Bronchial epithelial cell (primary cell): Measurements from ENCODE around the gene MYO15A. TPM values are rescaled to one million over a fixed set of nuclear protein-coding genes. Genes with fewer than 3 reads are reported as not detected.
A peak's percentile ranks its signal among the peaks of the same experiment; 100 is the strongest.

Source experiments
- DNase-seq: peaks from one replicate; pipeline ENCODE4 v3.0.0-alpha.2; 2010; ENCODE audit warnings: low read depth
- FAIRE-seq: peaks from 2 replicates; lab custom pipeline; 2011; peaks lifted over from hg19 to GRCh38; lab: Jason Lieb, UNC
- H3K27me3 ChIP-seq: 2 replicates; pipeline ENCODE4 v1.5.1; 2011; ENCODE audit warnings: low read length; ENCODE audit not compliant: control insufficient read depth, insufficient read depth
- H3K36me3 ChIP-seq: 2 replicates; pipeline ENCODE4 v1.5.1; 2011; ENCODE audit warnings: low read length; ENCODE audit not compliant: control insufficient read depth, insufficient read depth
- H3K4me3 ChIP-seq: 2 replicates; pipeline ENCODE4 v1.5.1; 2011; ENCODE audit warnings: mild to moderate bottlenecking, low read depth, low read length, control low read depth
- total RNA-seq: library from RNA; depleted of rRNA; stranded (reverse); fragments of >200 nt; gene quantifications from 2 replicates; pipeline ENCODE4 v1.2.1, GENCODE V29; 2014
- TF ChIP-seq, protein P1 (sequence below): IDR thresholded peaks from 2 replicates; pipeline ENCODE4 v1.5.1; 2011; ENCODE audit warnings: mild to moderate bottlenecking, moderate library complexity, low read length, control low read depth, inconsistent platforms; ENCODE audit not compliant: insufficient read depth, severe bottlenecking

The MYO15A gene
- total RNA-seq, 1 donor from 2014 or later: 1.6 TPM

DNA sequence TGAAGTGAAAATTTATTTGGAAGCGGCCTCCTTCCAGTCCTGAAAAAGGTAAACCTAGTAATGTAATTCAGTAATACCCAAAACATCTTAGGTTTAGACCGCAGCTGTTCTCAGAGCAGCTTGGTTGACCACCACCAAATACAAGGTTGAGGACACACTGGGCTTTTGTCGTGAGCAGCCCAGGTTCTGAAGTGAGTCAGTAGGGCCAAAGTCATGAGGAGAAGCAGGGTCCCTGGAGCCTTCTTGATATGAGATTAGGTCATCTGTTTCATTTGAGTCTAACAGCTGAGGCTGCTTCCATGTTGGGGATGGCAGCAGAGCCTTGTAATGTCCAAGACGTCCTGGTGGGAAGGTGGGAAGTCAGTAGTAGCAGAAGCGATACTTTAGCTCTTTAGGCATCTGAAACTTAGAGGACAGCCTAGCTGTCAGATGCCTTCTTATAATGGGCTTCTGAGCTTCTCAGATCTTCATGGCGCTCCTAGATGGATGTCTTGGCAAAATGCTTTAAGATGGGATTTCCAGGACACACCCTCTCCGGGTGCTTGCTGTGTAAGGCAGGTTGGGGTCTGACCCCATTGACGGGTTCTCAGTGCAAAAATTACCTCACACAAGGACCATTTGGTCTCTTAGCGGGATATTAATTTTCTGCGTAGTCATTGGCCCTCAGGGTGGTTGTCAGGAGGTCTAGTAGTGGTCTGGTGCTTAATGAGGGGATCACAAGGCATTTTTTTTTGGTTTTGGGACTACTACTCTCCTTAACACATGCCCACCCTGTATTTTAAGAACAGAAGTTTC, 77.5 kb downstream of the MYO15A start:
- no peak for DNase-seq
- TF ChIP-seq, protein P1, sequence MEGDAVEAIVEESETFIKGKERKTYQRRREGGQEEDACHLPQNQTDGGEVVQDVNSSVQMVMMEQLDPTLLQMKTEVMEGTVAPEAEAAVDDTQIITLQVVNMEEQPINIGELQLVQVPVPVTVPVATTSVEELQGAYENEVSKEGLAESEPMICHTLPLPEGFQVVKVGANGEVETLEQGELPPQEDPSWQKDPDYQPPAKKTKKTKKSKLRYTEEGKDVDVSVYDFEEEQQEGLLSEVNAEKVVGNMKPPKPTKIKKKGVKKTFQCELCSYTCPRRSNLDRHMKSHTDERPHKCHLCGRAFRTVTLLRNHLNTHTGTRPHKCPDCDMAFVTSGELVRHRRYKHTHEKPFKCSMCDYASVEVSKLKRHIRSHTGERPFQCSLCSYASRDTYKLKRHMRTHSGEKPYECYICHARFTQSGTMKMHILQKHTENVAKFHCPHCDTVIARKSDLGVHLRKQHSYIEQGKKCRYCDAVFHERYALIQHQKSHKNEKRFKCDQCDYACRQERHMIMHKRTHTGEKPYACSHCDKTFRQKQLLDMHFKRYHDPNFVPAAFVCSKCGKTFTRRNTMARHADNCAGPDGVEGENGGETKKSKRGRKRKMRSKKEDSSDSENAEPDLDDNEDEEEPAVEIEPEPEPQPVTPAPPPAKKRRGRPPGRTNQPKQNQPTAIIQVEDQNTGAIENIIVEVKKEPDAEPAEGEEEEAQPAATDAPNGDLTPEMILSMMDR: no peak
- Histone ChIP-seq H3K4me3 (peak overlapping the region; percentile 85), H3K27me3 (no peaks in the 10 kb centered on the region), H3K36me3 (peaks cover 3% of the 10 kb centered on the region)
- no peak for FAIRE-seq

DNA sequence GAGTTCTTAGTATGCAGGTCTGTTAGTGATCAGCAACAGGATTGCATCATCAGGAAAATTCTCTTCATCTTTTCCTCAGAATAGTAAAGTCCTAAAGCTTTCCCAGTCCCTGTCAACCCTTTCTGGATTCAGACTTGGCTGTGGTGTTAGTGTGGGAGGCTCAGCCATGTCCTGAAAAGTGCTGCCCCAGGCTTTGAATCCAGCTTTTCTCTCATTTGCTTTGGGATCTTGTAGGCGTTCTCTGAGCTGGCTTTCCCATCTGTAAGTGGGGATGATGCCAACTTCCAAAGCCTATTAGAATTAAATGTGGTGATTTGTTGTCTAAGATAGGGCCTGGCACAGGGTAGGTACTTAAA, 78.0 kb downstream of the MYO15A start:
- Histone ChIP-seq H3K27me3 (no peaks in the 10 kb centered on the region), H3K36me3 (peaks cover 3% of the 10 kb centered on the region), H3K4me3 (peak overlapping the region; percentile 85)
- TF ChIP-seq, protein P1: no peak
- FAIRE-seq (no peak), DNase-seq (no peak)

DNA sequence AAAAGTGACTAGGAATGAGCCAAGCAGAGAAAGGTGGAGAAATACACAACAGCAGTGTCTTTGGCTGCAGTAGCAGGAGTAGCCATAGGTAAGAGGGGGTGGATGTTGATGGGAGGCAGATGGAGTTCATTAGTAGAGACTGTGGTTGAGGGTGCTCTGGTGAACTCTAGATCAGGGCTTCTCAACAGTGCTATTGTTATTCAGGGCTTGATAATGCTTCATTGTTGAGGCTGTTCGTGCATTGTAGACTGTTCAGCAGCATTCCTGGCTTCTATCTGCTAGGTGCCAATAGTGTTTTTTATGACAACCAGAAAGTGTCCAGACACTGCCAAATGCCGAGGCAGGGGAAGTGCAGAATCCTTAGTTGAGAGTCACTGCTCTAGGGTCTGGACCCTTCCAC, 78.7 kb downstream of the MYO15A start:
- Histone ChIP-seq H3K4me3 (peak overlapping the region; percentile 85), H3K27me3 (no peaks in the 10 kb centered on the region), H3K36me3 (peaks cover 3% of the 10 kb centered on the region)
- FAIRE-seq: no peak
- no peak for DNase-seq
- TF ChIP-seq, protein P1: no peak

DNA sequence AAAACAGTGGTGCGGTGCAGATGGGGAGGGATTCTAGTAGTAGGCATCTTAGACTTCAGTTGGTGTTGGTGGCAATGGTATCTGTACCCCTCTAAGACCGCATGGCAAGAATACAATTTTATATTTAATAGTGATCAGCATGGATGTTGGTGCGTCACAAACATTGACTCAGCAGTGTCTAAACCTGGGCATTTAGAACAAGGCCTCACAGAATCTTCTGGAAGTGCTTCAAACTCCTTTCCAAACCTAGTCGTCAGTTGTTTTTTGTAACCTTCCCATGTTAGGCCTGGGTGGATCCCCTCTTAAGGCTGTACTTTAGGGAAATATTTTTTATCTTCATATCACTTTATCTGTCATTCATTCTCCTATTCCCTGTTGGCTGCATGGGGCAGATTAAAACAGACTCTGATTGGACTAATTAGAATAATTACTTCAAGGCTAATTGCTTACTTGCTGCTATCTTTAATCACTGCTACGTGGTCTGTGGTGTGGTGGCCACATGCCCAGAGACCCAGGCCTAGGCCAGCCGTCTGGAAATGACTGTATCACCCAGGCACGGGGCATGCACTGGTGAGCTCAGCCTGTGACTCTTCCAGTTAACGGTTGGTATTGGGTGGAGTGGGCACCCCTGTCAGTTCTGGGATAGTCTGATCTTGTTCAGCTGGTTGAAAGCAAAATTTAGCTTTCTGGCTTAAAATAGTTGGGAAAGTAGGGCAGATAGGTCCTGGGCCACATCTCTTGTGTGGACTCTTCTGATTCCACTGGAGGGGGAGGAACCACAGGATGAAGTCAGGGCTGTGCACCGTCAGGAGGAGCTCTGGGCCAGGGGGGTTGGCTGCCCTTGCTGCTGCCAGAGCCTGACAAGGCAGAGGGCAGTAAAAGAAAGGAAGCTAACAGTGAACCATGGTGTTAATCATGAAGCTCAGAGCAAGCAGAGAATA, 79.5 kb downstream of the MYO15A start:
- H3K36me3 ChIP-seq: peaks cover 3% of the 10 kb centered on the region
- H3K27me3 ChIP-seq: no peaks in the 10 kb centered on the region
- FAIRE-seq: no peak
- H3K4me3 ChIP-seq: no peak overlapping the region
- TF ChIP-seq, protein P1: no peak
- DNase-seq: no peak

DNA sequence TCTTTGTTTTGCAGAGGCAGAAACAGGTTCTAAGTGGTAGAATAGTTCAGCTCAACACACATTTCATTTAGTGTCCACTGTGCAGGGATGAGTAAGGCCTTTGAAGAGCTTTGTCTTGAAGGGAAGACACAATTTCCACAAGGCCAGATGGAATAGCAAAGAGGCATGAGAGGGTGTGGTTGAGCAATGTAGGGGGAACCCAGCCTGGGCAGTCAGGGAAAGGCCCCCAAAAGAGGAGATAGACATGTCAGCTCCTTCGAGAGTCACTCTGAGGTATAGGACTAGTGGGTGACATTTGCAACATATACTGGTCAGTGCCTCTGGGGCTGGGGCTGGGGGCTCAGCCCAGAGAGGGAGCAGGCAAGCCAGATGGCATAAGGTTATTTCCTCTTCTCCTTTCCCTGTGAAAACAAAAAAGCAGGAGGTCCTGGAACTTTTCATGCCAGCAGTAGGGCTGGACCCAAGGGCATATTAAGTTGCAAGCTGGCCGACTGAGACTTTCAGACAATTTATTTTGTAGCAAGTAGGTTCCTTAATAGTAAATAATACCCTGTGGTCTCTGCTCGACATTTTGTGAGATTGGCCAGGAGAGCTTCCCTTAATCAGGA, 82.2 kb downstream of the MYO15A start:
- H3K27me3 ChIP-seq: no peaks in the 10 kb centered on the region
- peaks cover 9% of the 10 kb centered on the region for H3K36me3 ChIP-seq
- TF ChIP-seq, protein P1: no peak
- FAIRE-seq (no peak), DNase-seq (no peak)
- no peak overlapping the region for H3K4me3 ChIP-seq
